Nephron (organoid): ENCODE data around the gene SLC16A1.

Experiments
- H3K27ac Mint-ChIP-seq, 3 experiments: 2 replicates each; pipeline ENCODE4 v1.8.0; 2020; ENCODE audit warnings: mixed read lengths in 3 of 3, mild to moderate bottlenecking in 2 of 3, moderate library complexity in 1 of 3
- H3K27me3 Mint-ChIP-seq: 2 replicates; pipeline ENCODE4 v1.8.0; 2021; ENCODE audit warnings: low read depth, mild to moderate bottlenecking, moderate library complexity, mixed read lengths
- H3K36me3 Mint-ChIP-seq: 2 replicates; pipeline ENCODE4 v1.8.0; 2020; ENCODE audit warnings: low read depth, mixed read lengths
- H3K4me1 Mint-ChIP-seq: 2 replicates; pipeline ENCODE4 v1.8.0; 2020; ENCODE audit warnings: mixed read lengths
- H3K4me3 Mint-ChIP-seq, 3 experiments: 2 replicates each; pipeline ENCODE4 v1.8.0; 2020; ENCODE audit warnings: mild to moderate bottlenecking in 3 of 3, mixed read lengths in 3 of 3, moderate library complexity in 2 of 3
- H3K9me3 Mint-ChIP-seq: 2 replicates; pipeline ENCODE4 v1.8.0; 2020; ENCODE audit warnings: mixed read lengths
- CTCF ChIP-seq, 3 experiments: fragments of 200-600 bp; sonication (generic); IDR thresholded peaks; one replicate each; pipeline ENCODE4 v1.5.0; 2021; ENCODE audit warnings: antibody characterized with exemption in 3 of 3; ENCODE audit not compliant: unreplicated experiment in 3 of 3

The SLC16A1 gene

GRCh38 chr1:112975336-112975735, 19.3 kb upstream of the SLC16A1 start:
- no peak for TF ChIP-seq CTCF (IDR thresholded peaks at IDR 0.05; ENCODE audit: unreplicated experiment in 3 of 3)
- Mint-ChIP-seq H3K36me3 (peaks cover 24% of the 10 kb centered on the region), H3K4me3 (no peak overlapping the region), H3K4me1 (no peaks in the 10 kb centered on the region), H3K27me3 (no peaks in the 10 kb centered on the region), H3K27ac (no peak overlapping the region), H3K9me3 (no peaks in the 10 kb centered on the region)

GRCh38 chr1:112974646-112975045, 18.6 kb upstream of the SLC16A1 start:
- no peak overlapping the region for H3K27ac Mint-ChIP-seq
- H3K4me3 Mint-ChIP-seq = no peak overlapping the region
- peaks cover 30% of the 10 kb centered on the region for H3K36me3 Mint-ChIP-seq
- H3K27me3 Mint-ChIP-seq = no peaks in the 10 kb centered on the region
- no peaks in the 10 kb centered on the region for H3K4me1 Mint-ChIP-seq
- H3K9me3 Mint-ChIP-seq = no peaks in the 10 kb centered on the region
- no peak for TF ChIP-seq CTCF (IDR thresholded peaks at IDR 0.05; ENCODE audit: unreplicated experiment in 3 of 3)

- Mint-ChIP-seq H3K27me3 (no peaks in the 10 kb centered on the region), H3K36me3 (peaks cover 31% of the 10 kb centered on the region), H3K4me3 (no peak overlapping the region), H3K9me3 (no peaks in the 10 kb centered on the region), H3K27ac (no peak overlapping the region), H3K4me1 (no peaks in the 10 kb centered on the region)
- TF ChIP-seq CTCF (IDR thresholded peaks at IDR 0.05; ENCODE audit: unreplicated experiment in 3 of 3) = no peak
These were observed 17.8 kb upstream of the SLC16A1 start for GRCh38 chr1:112973788-112974187.

GRCh38 chr1:112971006-112971405, 15.0 kb upstream of the SLC16A1 start:
- H3K27me3 Mint-ChIP-seq = no peaks in the 10 kb centered on the region
- peaks cover 50% of the 10 kb centered on the region for H3K36me3 Mint-ChIP-seq
- no peak for TF ChIP-seq CTCF (IDR thresholded peaks at IDR 0.05; ENCODE audit: unreplicated experiment in 3 of 3)
- H3K4me3 Mint-ChIP-seq = no peak overlapping the region
- no peaks in the 10 kb centered on the region for H3K4me1 Mint-ChIP-seq
- no peaks in the 10 kb centered on the region for H3K9me3 Mint-ChIP-seq
- no peak overlapping the region for H3K27ac Mint-ChIP-seq

GRCh38 chr1:112964347-112964746, 8.4 kb upstream of the SLC16A1 start:
- H3K4me1 Mint-ChIP-seq = peaks cover 5% of the 10 kb centered on the region

More at GRCh38 chr1:112964347-112964746, 8.4 kb upstream of the SLC16A1 start:
- Mint-ChIP-seq H3K9me3 (no peaks in the 10 kb centered on the region), H3K27ac (no peak overlapping the region), H3K27me3 (no peaks in the 10 kb centered on the region), H3K36me3 (peaks cover 65% of the 10 kb centered on the region), H3K4me3 (no peak overlapping the region)
- TF ChIP-seq CTCF (IDR thresholded peaks at IDR 0.05; ENCODE audit: unreplicated experiment in 3 of 3) = no peak
